Pancreas (tissue), 10 donors: ENCODE data around the gene RASL10B. TPM values are rescaled to one million over a fixed set of nuclear protein-coding genes. Genes with fewer than 3 reads are reported as not detected.
A peak's percentile ranks its signal among the peaks of the same experiment; 100 is the strongest.

Experiments used
- ATAC-seq, 4 donors: fragments of 200-7000 bp; cut with Tn5 transposase; one replicate each; pipeline versions ENCODE4 v1.8.0 to v1.9.1; 2020; ENCODE audit warnings: mild to moderate bottlenecking in 4 of 4, moderate library complexity in 4 of 4
- DNase-seq, 6 donors: peaks; one replicate each; pipeline ENCODE4 v3.0.0-alpha.2; 2020
- FAIRE-seq: peaks from 2 replicates; lab custom pipeline; 2012; peaks lifted over from hg19 to GRCh38; lab: Jason Lieb, UNC
- H3K27ac ChIP-seq, 4 donors: fragments of 200-600 bp; sonication (generic); 1 replicate in 3 of 4; 2 replicates in 1 of 4; pipeline versions ENCODE4 v1.5.0 to v1.8.0; 2020
- H3K27me3 ChIP-seq, 4 donors: fragments of 200-600 bp; one replicate each; pipeline ENCODE4 v1.8.0; 2021
- H3K36me3 ChIP-seq, 3 donors: fragments of 200-600 bp; sonication (generic) in 1 of 3; one replicate each; pipeline versions ENCODE4 v1.5.0 to v1.8.0; 2020 to 2021
- H3K4me1 ChIP-seq, 3 donors: fragments of 200-600 bp; one replicate each; pipeline ENCODE4 v1.8.0; 2021
- H3K4me3 ChIP-seq, 4 donors: fragments of 200-600 bp; sonication (generic) in 2 of 4; one replicate each; pipeline versions ENCODE4 v1.5.0 to v1.8.0; 2020 to 2021
- H3K9me3 ChIP-seq, 4 donors: fragments of 200-600 bp; one replicate each; pipeline ENCODE4 v1.8.0; 2021
- CTCF ChIP-seq, 4 donors: fragments of 200-600 bp; sonication (generic) in 3 of 4; IDR thresholded peaks; one replicate each; pipeline versions ENCODE4 v1.5.0 to v1.8.0; 2021; ENCODE audit warnings: antibody characterized with exemption in 4 of 4
- WGBS, 2 donors: extraction: QIAGEN DNeasy Blood & Tissue Kit; methylation state at CpG; one replicate each; pipeline ENCODE4 v1.1.7; 2013; 5-methylcytosine and 5-hydroxymethylcytosine counted together
- intact Hi-C, 3 donors: fragments of 100-400 bp; cut with DNase I; formaldehyde crosslinking; loops; one replicate each; pipeline versions ENCODE4 v1.11.1 to v1.14.2; 2022
- polyA plus RNA-seq, 2 donors: library from polyadenylated mRNA; stranded (reverse); fragments of 200-250 nt; gene quantifications; one replicate each; pipeline ENCODE4 v1.2.3, GENCODE V29; 2013
- total RNA-seq, 6 donors: library from RNA; stranded (reverse); fragmentation: NEBNext Ultra II Directional in 4 of 6; extraction: Animal tissue kit (Norgen Biotek cat#: 25700) in 4 of 6; gene quantifications; one replicate each; pipeline versions ENCODE4 v1.2.1 to v1.2.4, GENCODE V29; 2021 to 2023
- donor health status: healthy with polysubstance abuse.
- donor health status: DM: no; HTN: no; CAD: no; lungs with moderate emphysema.
- donor health status: DM: no; HTN: no; CAD: no.
- donor health status: control.
- donor health status: control.
- donor health status: Bipolar disorder and iron deficiency.
- donor health status: DM: yes; HTN: yes; CAD: no.
- donor health status: DM: no; HTN: no; CAD: no.
- donor health status: DM: no; HTN: no; CAD: no.
- donor health status: DM: yes; HTN: yes; CAD: no.

RASL10B gene
- total and polyA plus RNA-seq, 8 donors = 2.5 to 6.3 (median 4.0) TPM

- Histone ChIP-seq H3K36me3 (no peaks in the 10 kb centered on the region), H3K4me1 (peaks cover 0 to 18% (median 8%) of the 10 kb centered on the region in 3 donors), H3K27me3 (no peaks in the 10 kb centered on the region), H3K27ac (no peak overlapping the region), H3K4me3 (no peak overlapping the region), H3K9me3 (no peaks in the 10 kb centered on the region)
- DNase-seq (no peak), FAIRE-seq (no peak), ATAC-seq (no peak)
- TF ChIP-seq CTCF (IDR thresholded peaks at IDR 0.05) = no peak
- intact Hi-C loops = no loop called here
- 59 to 73% methylated on average over 2 of the region's 2 CpGs for WGBS, 2 donors
Measured at GRCh38 chr17:35714988-35715387, 16.5 kb upstream of the RASL10B start.

- no peak for DNase-seq
Measured at GRCh38 chr17:35715416-35715815, 16.0 kb upstream of the RASL10B start.

GRCh38 chr17:35716173-35716572 lies 15.3 kb upstream of the RASL10B start:
- Histone ChIP-seq H3K27me3 (no peaks in the 10 kb centered on the region), H3K9me3 (no peaks in the 10 kb centered on the region), H3K36me3 (no peaks in the 10 kb centered on the region), H3K27ac (peak overlapping the region in 2 of 4 donors; percentile 48 to 60), H3K4me3 (no peak overlapping the region), H3K4me1 (peaks cover 0 to 18% (median 8%) of the 10 kb centered on the region in 3 donors)
- DNase-seq = no peak
- TF ChIP-seq CTCF (IDR thresholded peaks at IDR 0.05) = no peak
- ATAC-seq = no peak
- no peak for FAIRE-seq
- 85 to 94% methylated on average over 3 of the region's 3 CpGs for WGBS, 2 donors
- intact Hi-C loops = no loop called here

More at GRCh38 chr17:35715416-35715815, 16.0 kb upstream of the RASL10B start:
- no peaks in the 10 kb centered on the region for H3K9me3 ChIP-seq
- H3K27me3 ChIP-seq = no peaks in the 10 kb centered on the region
- TF ChIP-seq CTCF (IDR thresholded peaks at IDR 0.05) = no peak
- H3K27ac ChIP-seq = no peak overlapping the region
- peaks cover 0 to 18% (median 8%) of the 10 kb centered on the region in 3 donors for H3K4me1 ChIP-seq
- FAIRE-seq (no peak), ATAC-seq (no peak)
- H3K36me3 ChIP-seq = no peaks in the 10 kb centered on the region
- no peak overlapping the region for H3K4me3 ChIP-seq
- intact Hi-C loops = no loop called here

GRCh38 chr17:35716897-35717465 lies 14.5 kb upstream of the RASL10B start:
- intact Hi-C loops = no loop called here
- Histone ChIP-seq H3K4me3 (no peak overlapping the region), H3K36me3 (no peaks in the 10 kb centered on the region), H3K9me3 (no peaks in the 10 kb centered on the region), H3K27ac (peak overlapping the region in 3 of 4 donors; percentile 42 to 60 (median 48)), H3K4me1 (peaks cover 0 to 18% (median 8%) of the 10 kb centered on the region in 3 donors), H3K27me3 (no peaks in the 10 kb centered on the region)
- no peak for TF ChIP-seq CTCF (IDR thresholded peaks at IDR 0.05)
- 53 to 58% methylated on average over 4 of the region's 4 CpGs for WGBS, 2 donors
- DNase-seq (peak in 1 of 6 donors; percentile 40), ATAC-seq (peak; percentile 54 to 83 (median 73)), FAIRE-seq (no peak)

GRCh38 chr17:35717475-35717874 lies 14.0 kb upstream of the RASL10B start:
- Histone ChIP-seq H3K9me3 (no peaks in the 10 kb centered on the region), H3K4me1 (peaks cover 0 to 17% (median 6%) of the 10 kb centered on the region in 3 donors), H3K27me3 (no peaks in the 10 kb centered on the region), H3K36me3 (no peaks in the 10 kb centered on the region), H3K4me3 (no peak overlapping the region), H3K27ac (peak overlapping the region in 2 of 4 donors; percentile 48 to 60)
- 30 to 42% methylated on average over 2 of the region's 2 CpGs for WGBS, 2 donors
- intact Hi-C loops = no loop called here
- ATAC-seq (peak; percentile 8 to 68 (median 62)), FAIRE-seq (no peak), DNase-seq (no peak)
- TF ChIP-seq CTCF (IDR thresholded peaks at IDR 0.05) = no peak
